WTC11 (cell line): ENCODE data around the gene LRRC8D. TPM values are rescaled to one million over a fixed set of nuclear protein-coding genes. Genes with fewer than 3 reads are reported as not detected.

Experiments used
- ATAC-seq: fragments of 200-7000 bp; cut with Tn5 transposase; 2 replicates; pipeline ENCODE4 v1.10.0; 2021; ENCODE audit warnings: mild to moderate bottlenecking, moderate library complexity
- CTCF ChIA-PET: fragments of 300-600 bp; sonication (Branson Sonifier 250); formaldehyde crosslinking; loops from one replicate; lab custom pipeline; 2021; ENCODE audit warnings: antibody characterized with exemption; lab: Charles Lee
- POLR2A ChIA-PET: fragments of 350-600 bp; sonication (Branson Sonifier 250); formaldehyde crosslinking; loops from one replicate; lab custom pipeline; 2021; ENCODE audit warnings: antibody characterized with exemption; lab: Charles Lee
- DNase-seq: peaks from one replicate; pipeline ENCODE4 v3.0.0; 2021; ENCODE audit warnings: low spot score
- H3K27ac Mint-ChIP-seq: 2 replicates; pipeline ENCODE4 v1.8.0; 2021; ENCODE audit warnings: mixed read lengths
- H3K27me3 Mint-ChIP-seq: 2 replicates; pipeline ENCODE4 v1.8.0; 2021; ENCODE audit warnings: low read depth, mild to moderate bottlenecking, moderate library complexity, mixed read lengths
- H3K36me3 Mint-ChIP-seq: 2 replicates; pipeline ENCODE4 v1.8.0; 2021; ENCODE audit warnings: mixed read lengths
- H3K4me1 Mint-ChIP-seq: 2 replicates; pipeline ENCODE4 v1.8.0; 2022; ENCODE audit warnings: mixed read lengths
- H3K4me3 Mint-ChIP-seq: 2 replicates; pipeline ENCODE4 v1.8.0; 2021; ENCODE audit warnings: mild to moderate bottlenecking, moderate library complexity, mixed read lengths
- H3K9me3 Mint-ChIP-seq: 2 replicates; pipeline ENCODE4 v1.8.0; 2021; ENCODE audit warnings: mixed read lengths
- CDX4 ChIP-seq: fragments of 250-450 bp; sonication (Bioruptor Pico); IDR thresholded peaks from 2 replicates; pipeline ENCODE4 v1.9.0; 2021; ENCODE audit warnings: moderate library complexity, mild to moderate bottlenecking, inconsistent platforms, borderline replicate concordance
- CREM ChIP-seq: sonication (generic); formaldehyde crosslinking; IDR thresholded peaks from 2 replicates; pipeline ENCODE4 v1.8.1; 2022; ENCODE audit warnings: mild to moderate bottlenecking, missing genetic modification reagents, moderate library complexity
- E2F5 ChIP-seq: sonication (generic); formaldehyde crosslinking; IDR thresholded peaks from 2 replicates; pipeline ENCODE4 v1.8.1; 2022; ENCODE audit warnings: mild to moderate bottlenecking, moderate library complexity, missing genetic modification reagents
- ELF4 ChIP-seq: sonication (generic); formaldehyde crosslinking; IDR thresholded peaks from 2 replicates; pipeline ENCODE4 v1.8.1; 2022; ENCODE audit warnings: low read depth, mild to moderate bottlenecking, moderate library complexity, missing genetic modification reagents
- EMX1 ChIP-seq: fragments of 250-450 bp; sonication (Bioruptor Pico); IDR thresholded peaks from 2 replicates; pipeline ENCODE4 v1.8.0; 2021; ENCODE audit warnings: mild to moderate bottlenecking
- FOXK1 ChIP-seq: sonication (generic); formaldehyde crosslinking; IDR thresholded peaks from 2 replicates; pipeline ENCODE4 v1.8.0; 2022; ENCODE audit warnings: mild to moderate bottlenecking, moderate library complexity, missing genetic modification reagents
- FOXP1 ChIP-seq: sonication (generic); formaldehyde crosslinking; IDR thresholded peaks from 2 replicates; pipeline ENCODE4 v1.8.0; 2022; ENCODE audit warnings: missing genetic modification reagents, mild to moderate bottlenecking, moderate library complexity, borderline replicate concordance
- HMGA2 ChIP-seq: fragments of 250-450 bp; sonication (Bioruptor Pico); IDR thresholded peaks from 2 replicates; pipeline ENCODE4 v1.4.0; 2021; ENCODE audit warnings: mild to moderate bottlenecking, moderate library complexity
- JUN ChIP-seq: sonication (generic); formaldehyde crosslinking; IDR thresholded peaks from 2 replicates; pipeline ENCODE4 v1.8.0; 2023; ENCODE audit warnings: mild to moderate bottlenecking, missing genetic modification reagents
- NFATC4 ChIP-seq: fragments of 250-450 bp; sonication (Bioruptor Pico); IDR thresholded peaks from 2 replicates; pipeline ENCODE4 v1.9.0; 2021; ENCODE audit warnings: mild to moderate bottlenecking
- NFE2L1 ChIP-seq: sonication (generic); formaldehyde crosslinking; IDR thresholded peaks from 2 replicates; pipeline ENCODE4 v1.8.1; 2023; ENCODE audit warnings: missing genetic modification reagents
- NFYB ChIP-seq: sonication (generic); formaldehyde crosslinking; conservative IDR thresholded peaks from 2 replicates; pipeline ENCODE4 v1.8.0; 2022; ENCODE audit warnings: low read depth, missing genetic modification reagents
- SMAD3 ChIP-seq: sonication (generic); formaldehyde crosslinking; IDR thresholded peaks from 2 replicates; pipeline ENCODE4 v1.8.0; 2022; ENCODE audit warnings: missing genetic modification reagents, mild to moderate bottlenecking, borderline replicate concordance
- SMAD4 ChIP-seq: sonication (generic); formaldehyde crosslinking; IDR thresholded peaks from 2 replicates; pipeline ENCODE4 v1.8.0; 2022; ENCODE audit warnings: mild to moderate bottlenecking, missing genetic modification reagents
- SOX15 ChIP-seq: fragments of 250-450 bp; sonication (Bioruptor Pico); IDR thresholded peaks from 2 replicates; pipeline ENCODE4 v1.9.0; 2021; ENCODE audit warnings: mild to moderate bottlenecking
- TEAD4 ChIP-seq: sonication (generic); formaldehyde crosslinking; IDR thresholded peaks from 2 replicates; pipeline ENCODE4 v1.8.0; 2022; ENCODE audit warnings: mild to moderate bottlenecking, missing genetic modification reagents
- TP53 ChIP-seq: sonication (generic); formaldehyde crosslinking; IDR thresholded peaks from 2 replicates; pipeline ENCODE4 v1.8.1; 2023; ENCODE audit warnings: mild to moderate bottlenecking, missing genetic modification reagents
- USF1 ChIP-seq: sonication (generic); formaldehyde crosslinking; IDR thresholded peaks from 2 replicates; pipeline ENCODE4 v1.8.0; 2022; ENCODE audit warnings: mild to moderate bottlenecking, missing genetic modification reagents
- ZBTB21 ChIP-seq: sonication (generic); formaldehyde crosslinking; IDR thresholded peaks from 2 replicates; pipeline ENCODE4 v1.8.1; 2023; ENCODE audit warnings: mild to moderate bottlenecking, missing genetic modification reagents, borderline replicate concordance
- ZNF121 ChIP-seq: sonication (generic); formaldehyde crosslinking; IDR thresholded peaks from 2 replicates; pipeline ENCODE4 v1.8.0; 2023; ENCODE audit warnings: missing genetic modification reagents
- ZNF317 ChIP-seq: sonication (generic); formaldehyde crosslinking; IDR thresholded peaks from 2 replicates; pipeline ENCODE4 v1.8.1; 2023; ENCODE audit warnings: low read depth, mild to moderate bottlenecking, moderate library complexity, missing genetic modification reagents, borderline replicate concordance
- ZNF425 ChIP-seq: fragments of 250-450 bp; sonication (Bioruptor Pico); conservative IDR thresholded peaks from 2 replicates; pipeline ENCODE4 v1.9.0; 2021; ENCODE audit warnings: mild to moderate bottlenecking
- ZNF512 ChIP-seq: sonication (generic); formaldehyde crosslinking; IDR thresholded peaks from 2 replicates; pipeline ENCODE4 v1.8.1; 2022; ENCODE audit warnings: missing genetic modification reagents, borderline replicate concordance
- total RNA-seq: library from RNA; stranded (reverse); gene quantifications from 3 replicates; pipeline ENCODE4 v1.2.3, GENCODE V29; 2021

LRRC8D gene
- total RNA-seq, 1 experiment from 2014 or later: 42.6 TPM

- TF ChIP-seq ZBTB21 (no peak), ZNF512 (CRISPR knock-in tag) (no peak)
- TF ChIP-seq, all 79 proteins: peak for 0
Observed at GRCh38 chr1:89831462-89832120, 10.8 kb downstream of the LRRC8D start (continued).

- no peak overlapping the region for H3K4me3 Mint-ChIP-seq
- H3K27ac Mint-ChIP-seq: peak overlapping the region; percentile 67
- DNase-seq: no peak
- no peak for TF ChIP-seq ELF4
- no peak for TF ChIP-seq SMAD3
- TF ChIP-seq ZNF121 (CRISPR knock-in tag): no peak
- TF ChIP-seq ZNF317: no peak
- TF ChIP-seq HMGA2: no peak
- no peak for TF ChIP-seq USF1
- TF ChIP-seq SOX15 (CRISPR knock-in tag): no peak
- no peak for TF ChIP-seq FOXK1 (CRISPR knock-in tag)
- CTCF ChIA-PET: interaction anchor here (0.7 to 1.9 kb wide), 4 partner anchors 11 to 69 kb away, joined by 3 to 10 read pairs (median 4); no protein-coding TSS in a partner anchor
- no peaks in the 10 kb centered on the region for H3K9me3 Mint-ChIP-seq
- H3K4me1 Mint-ChIP-seq: peaks cover 73% of the 10 kb centered on the region
- peak; percentile 35 for ATAC-seq
- POLR2A ChIA-PET: interaction anchor here (1.5 to 1.8 kb wide), 2 partner anchors 11 kb away, joined by 3 to 8 read pairs; no protein-coding TSS in a partner anchor
- H3K27me3 Mint-ChIP-seq: no peaks in the 10 kb centered on the region
- H3K36me3 Mint-ChIP-seq: peaks cover 5% of the 10 kb centered on the region; the same call in 1 of the 2 replicates
Observed at GRCh38 chr1:89832496-89833127, 11.8 kb downstream of the LRRC8D start.

- DNase-seq (no peak), ATAC-seq (no peak)
- POLR2A ChIA-PET: interaction anchor here (1.2 to 1.8 kb wide), 2 partner anchors 9 to 12 kb away, joined by 3 to 8 read pairs; no protein-coding TSS in a partner anchor
- H3K9me3 Mint-ChIP-seq: no peaks in the 10 kb centered on the region
- H3K27ac Mint-ChIP-seq: peak overlapping the region; percentile 67
- no peak overlapping the region for H3K4me3 Mint-ChIP-seq
- peaks cover under 1% of the 10 kb centered on the region; the same call in 1 of the 2 replicates for H3K36me3 Mint-ChIP-seq
- CTCF ChIA-PET: interaction anchor here (0.7 to 1.9 kb wide), 4 partner anchors 10 to 70 kb away, joined by 3 to 10 read pairs (median 4); no protein-coding TSS in a partner anchor
- no peaks in the 10 kb centered on the region for H3K27me3 Mint-ChIP-seq
- H3K4me1 Mint-ChIP-seq: peaks cover 78% of the 10 kb centered on the region
- no peak for TF ChIP-seq ZNF425
- TF ChIP-seq CDX4 (CRISPR knock-in tag): no peak
- no peak for TF ChIP-seq SMAD4 (CRISPR knock-in tag)
- no peak for TF ChIP-seq TP53 (CRISPR knock-in tag)
- TF ChIP-seq TEAD4 (CRISPR knock-in tag): no peak
- TF ChIP-seq EMX1: no peak
- no peak for TF ChIP-seq NFE2L1
- TF ChIP-seq NFYB (CRISPR knock-in tag): no peak
- no peak for TF ChIP-seq FOXP1 (CRISPR knock-in tag)
- no peak for TF ChIP-seq JUN (CRISPR knock-in tag)
- no peak for TF ChIP-seq FOXK1 (CRISPR knock-in tag)
- no peak for TF ChIP-seq CREM (CRISPR knock-in tag)
- TF ChIP-seq NFATC4: no peak
- TF ChIP-seq E2F5 (CRISPR knock-in tag): no peak
- TF ChIP-seq ELF4: no peak
Observed at GRCh38 chr1:89833183-89834082, 12.6 kb downstream of the LRRC8D start.
